Measurements from ENCODE around the gene MAP3K14.
"Not testable (repeated sequence)": the region's sequence is repeated elsewhere in the genome, so short reads cannot be mapped to it uniquely, and the experiment has no call there.

DNA sequence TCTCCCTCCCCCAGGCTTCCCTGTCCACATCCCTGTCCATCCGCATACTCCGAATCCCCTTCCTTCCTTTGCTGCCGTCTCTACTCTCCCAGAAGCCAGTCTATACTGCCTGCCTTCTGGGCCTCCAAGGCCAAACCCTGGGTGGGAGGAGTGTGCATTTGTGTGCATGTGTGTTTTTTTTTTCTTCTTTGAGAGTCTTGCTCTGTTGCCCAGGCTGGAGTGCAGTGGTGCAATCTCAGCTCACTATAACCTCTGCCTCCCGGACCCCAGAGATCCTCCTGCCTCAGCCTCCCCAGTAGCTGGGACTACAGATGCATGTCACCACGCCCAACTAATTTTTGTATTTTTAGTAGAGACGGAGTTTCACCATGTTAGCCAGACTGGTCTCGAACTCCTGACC lies 63.6 kb downstream of the MAP3K14 start:
- TF ChIP-seq POLR2A (IDR thresholded peaks at IDR 0.05; ENCODE audit: low read depth, low read length); POLR2AphosphoS5 (IDR thresholded peaks at IDR 0.05; ENCODE audit: low read depth, low read length); SPI1 (IDR thresholded peaks at IDR 0.05; ENCODE audit: low read depth, low read length); TAF1 (IDR thresholded peaks at IDR 0.05; ENCODE audit: low read depth, low read length); PAX5 (IDR thresholded peaks at IDR 0.05; ENCODE audit: insufficient read depth, low read length, severe bottlenecking): not testable (repeated sequence)
